Measurements from ENCODE around the gene ACYP2.

DNA sequence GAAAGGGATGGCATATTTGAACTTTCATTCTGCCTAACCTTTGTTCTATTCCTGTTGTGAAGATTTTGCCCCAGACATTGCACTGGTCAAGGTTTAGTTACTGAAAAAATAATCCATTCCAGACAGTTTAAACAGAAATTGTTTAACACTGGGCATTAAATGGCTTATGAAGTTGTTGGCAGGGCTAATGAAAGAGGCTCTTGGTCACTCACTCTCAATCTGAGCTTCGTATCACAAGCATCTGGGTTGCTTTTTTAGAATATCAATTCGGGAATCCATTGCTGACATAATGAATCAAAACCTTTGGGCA is 8.0 kb upstream of the ACYP2 start:
- TF ChIP-seq, protein P1, sequence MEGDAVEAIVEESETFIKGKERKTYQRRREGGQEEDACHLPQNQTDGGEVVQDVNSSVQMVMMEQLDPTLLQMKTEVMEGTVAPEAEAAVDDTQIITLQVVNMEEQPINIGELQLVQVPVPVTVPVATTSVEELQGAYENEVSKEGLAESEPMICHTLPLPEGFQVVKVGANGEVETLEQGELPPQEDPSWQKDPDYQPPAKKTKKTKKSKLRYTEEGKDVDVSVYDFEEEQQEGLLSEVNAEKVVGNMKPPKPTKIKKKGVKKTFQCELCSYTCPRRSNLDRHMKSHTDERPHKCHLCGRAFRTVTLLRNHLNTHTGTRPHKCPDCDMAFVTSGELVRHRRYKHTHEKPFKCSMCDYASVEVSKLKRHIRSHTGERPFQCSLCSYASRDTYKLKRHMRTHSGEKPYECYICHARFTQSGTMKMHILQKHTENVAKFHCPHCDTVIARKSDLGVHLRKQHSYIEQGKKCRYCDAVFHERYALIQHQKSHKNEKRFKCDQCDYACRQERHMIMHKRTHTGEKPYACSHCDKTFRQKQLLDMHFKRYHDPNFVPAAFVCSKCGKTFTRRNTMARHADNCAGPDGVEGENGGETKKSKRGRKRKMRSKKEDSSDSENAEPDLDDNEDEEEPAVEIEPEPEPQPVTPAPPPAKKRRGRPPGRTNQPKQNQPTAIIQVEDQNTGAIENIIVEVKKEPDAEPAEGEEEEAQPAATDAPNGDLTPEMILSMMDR (conservative IDR thresholded peaks at IDR 0.05; ENCODE audit: low read length), result no peak
- TF ChIP-seq EZH2phosphoT487 (IDR thresholded peaks at IDR 0.05; ENCODE audit: borderline replicate concordance), result no peak
